Natural killer cell (primary cell): Measurements from ENCODE around the gene LYRM9. TPM values are rescaled to one million over a fixed set of nuclear protein-coding genes. Genes with fewer than 3 reads are reported as not detected.
"Not testable (repeated sequence)": the region's sequence is repeated elsewhere in the genome, so short reads cannot be mapped to it uniquely, and the experiment has no call there.

ENCODE experiments used
- ATAC-seq, 3 donors: fragments of 150-1000 bp in 2 of 3; fragments of 200-7000 bp in 1 of 3; cut with Tn5 transposase; 1 replicate in 1 of 3; 2 replicates in 2 of 3; pipeline ENCODE4 v1.10.0; 2021; ENCODE audit warnings: mild to moderate bottlenecking in 2 of 3, moderate library complexity in 2 of 3
- DNase-seq, 2 donors: peaks; one replicate each; pipeline versions ENCODE4 v3.0.0 to v3.0.0-alpha.2; 2013 to 2021; ENCODE audit warnings: mixed read lengths in 1 of 2
- H3K27ac ChIP-seq: one replicate; pipeline ENCODE4 v1.5.1; 2013; ENCODE audit warnings: mild to moderate bottlenecking, low read length
- H3K27me3 ChIP-seq: one replicate; pipeline ENCODE4 v1.6.1; 2013; ENCODE audit warnings: low read length; ENCODE audit not compliant: control insufficient read depth, insufficient read depth
- H3K36me3 ChIP-seq: one replicate; pipeline ENCODE4 v1.6.1; 2013; ENCODE audit warnings: low read length; ENCODE audit not compliant: control insufficient read depth, insufficient read depth
- H3K4me1 ChIP-seq: one replicate; pipeline ENCODE4 v1.6.1; 2013; ENCODE audit warnings: low read length; ENCODE audit not compliant: control insufficient read depth, insufficient read depth
- H3K4me3 ChIP-seq: one replicate; pipeline ENCODE4 v1.5.1; 2013; ENCODE audit warnings: low read length
- H3K9me3 ChIP-seq: one replicate; pipeline ENCODE4 v1.6.1; 2013; ENCODE audit warnings: low read length; ENCODE audit not compliant: control insufficient read depth, insufficient read depth
- H3K27ac Mint-ChIP-seq, 2 donors: one replicate each; pipeline ENCODE4 v1.8.0; 2022; ENCODE audit warnings: mild to moderate bottlenecking in 2 of 2, mixed read lengths in 2 of 2, moderate library complexity in 1 of 2
- H3K27me3 Mint-ChIP-seq, 2 donors: one replicate each; pipeline ENCODE4 v1.8.0; 2022; ENCODE audit warnings: low read depth in 2 of 2, mixed read lengths in 2 of 2
- H3K36me3 Mint-ChIP-seq: one replicate; pipeline ENCODE4 v1.8.0; 2022; ENCODE audit warnings: mixed read lengths
- H3K4me1 Mint-ChIP-seq, 2 donors: one replicate each; pipeline ENCODE4 v1.8.0; 2022; ENCODE audit warnings: mixed read lengths in 2 of 2
- H3K4me3 Mint-ChIP-seq: one replicate; pipeline ENCODE4 v1.8.0; 2022; ENCODE audit warnings: mild to moderate bottlenecking, moderate library complexity, mixed read lengths
- H3K9me3 Mint-ChIP-seq, 2 donors: one replicate each; pipeline ENCODE4 v1.8.0; 2022; ENCODE audit warnings: mixed read lengths in 2 of 2
- CTCF ChIP-seq: fragments of 200-600 bp; IDR thresholded peaks from one replicate; pipeline ENCODE4 v1.8.0; 2022; ENCODE audit warnings: antibody characterized with exemption
- WGBS: methylation state at CpG from one replicate; pipeline ENCODE4 v1.1.7; 2013; ENCODE audit warnings: missing lambda C conversion rate; ENCODE audit not compliant: insufficient coverage; 5-methylcytosine and 5-hydroxymethylcytosine counted together
- intact Hi-C: fragments of 100-400 bp; cut with micrococcal nuclease; formaldehyde crosslinking; loops from one replicate; pipeline ENCODE4 v1.14.2; 2022
- total RNA-seq, 4 donors: library from RNA; stranded (reverse); fragments of 120-200 nt in 1 of 4; gene quantifications; one replicate each; pipeline versions ENCODE4 v1.2.3 to v1.2.4, GENCODE V29; 2013 to 2022

Gene LYRM9
- total RNA-seq, 3 donors from 2014 or later (not counting 1 experiment from before 2014, with no cell fraction given), result 7.8 to 13.0 (median 9.3) TPM

DNA sequence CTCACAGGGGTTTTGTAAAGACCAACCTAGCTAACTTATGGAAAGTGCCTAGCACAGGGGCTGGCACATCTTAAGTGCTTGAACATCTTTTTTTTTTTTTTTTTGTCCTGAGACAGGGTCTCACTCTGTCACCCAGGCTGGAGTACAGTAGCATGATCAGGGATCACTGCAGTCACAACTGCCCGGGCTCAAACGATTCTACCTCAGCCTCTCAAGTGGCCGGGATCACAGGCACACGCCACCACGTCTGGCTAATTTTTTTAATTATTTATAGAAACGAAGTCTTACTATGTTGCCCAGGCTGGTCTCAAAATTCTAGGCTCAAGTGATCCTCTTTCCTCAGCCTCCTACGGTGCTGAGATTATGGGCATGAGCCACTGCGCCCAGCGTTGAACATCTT, 1.3 kb downstream of the LYRM9 start:
- no peak overlapping the region for H3K4me3 Mint-ChIP-seq
- Histone ChIP-seq H3K27ac (no peak overlapping the region), H3K27me3 (no peaks in the 10 kb centered on the region), H3K4me3 (no peak overlapping the region), H3K36me3 (no peaks in the 10 kb centered on the region), H3K4me1 (peaks cover 3% of the 10 kb centered on the region), H3K9me3 (no peaks in the 10 kb centered on the region)
- DNase-seq (no peak), ATAC-seq (no peak)
- 95% methylated on average over 9 of the region's 9 CpGs for WGBS
- H3K27me3 Mint-ChIP-seq, result peaks cover 7 to 30% of the 10 kb centered on the region in 2 donors
- H3K4me1 Mint-ChIP-seq, result peaks cover 11 to 20% of the 10 kb centered on the region in 2 donors
- H3K27ac Mint-ChIP-seq, result no peak overlapping the region
- H3K36me3 Mint-ChIP-seq, result no peaks in the 10 kb centered on the region
- intact Hi-C loops, result no loop called here
- no peaks in the 10 kb centered on the region for H3K9me3 Mint-ChIP-seq
- TF ChIP-seq CTCF, result no peak

DNA sequence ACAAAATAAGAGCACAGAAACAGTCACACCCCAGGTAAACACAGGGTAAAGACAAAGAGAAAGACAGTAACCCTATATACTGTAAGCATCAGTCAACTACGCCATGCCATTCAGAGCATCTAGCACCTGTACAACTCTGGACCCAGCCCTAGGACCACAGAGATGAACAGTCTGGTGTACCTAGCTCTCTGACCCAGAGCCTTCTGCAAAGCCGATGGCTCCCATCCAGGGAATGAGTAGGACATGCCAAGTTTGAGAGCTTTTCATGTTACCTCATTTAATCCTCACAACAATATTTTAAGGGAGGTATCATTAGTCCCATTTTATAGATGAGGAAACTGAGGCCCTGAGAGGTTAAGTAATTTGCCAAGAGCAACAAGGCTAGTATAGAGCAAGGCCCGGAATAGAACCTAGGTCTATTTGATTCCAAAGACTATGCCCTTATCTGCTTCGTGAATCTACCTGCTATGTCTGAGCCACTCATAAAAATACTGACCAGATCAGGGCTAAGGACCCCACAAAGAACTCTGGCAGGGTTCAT, 3.4 kb downstream of the LYRM9 start:
- ATAC-seq, result no peak
- no peak for DNase-seq
- intact Hi-C loops, result no loop called here
- H3K4me3 Mint-ChIP-seq, result no peak overlapping the region
- Histone ChIP-seq H3K36me3 (no peaks in the 10 kb centered on the region), H3K27ac (no peak overlapping the region), H3K27me3 (no peaks in the 10 kb centered on the region), H3K9me3 (no peaks in the 10 kb centered on the region), H3K4me1 (peaks cover 3% of the 10 kb centered on the region), H3K4me3 (no peak overlapping the region)
- no peak for TF ChIP-seq CTCF
- peaks cover 11 to 20% of the 10 kb centered on the region in 2 donors for H3K4me1 Mint-ChIP-seq
- no peak overlapping the region for H3K27ac Mint-ChIP-seq
- peaks cover 2 to 10% of the 10 kb centered on the region in 2 donors for H3K27me3 Mint-ChIP-seq
- no peaks in the 10 kb centered on the region for H3K36me3 Mint-ChIP-seq
- no peaks in the 10 kb centered on the region for H3K9me3 Mint-ChIP-seq
- WGBS, result 96% methylated on average over 4 of the region's 4 CpGs

DNA sequence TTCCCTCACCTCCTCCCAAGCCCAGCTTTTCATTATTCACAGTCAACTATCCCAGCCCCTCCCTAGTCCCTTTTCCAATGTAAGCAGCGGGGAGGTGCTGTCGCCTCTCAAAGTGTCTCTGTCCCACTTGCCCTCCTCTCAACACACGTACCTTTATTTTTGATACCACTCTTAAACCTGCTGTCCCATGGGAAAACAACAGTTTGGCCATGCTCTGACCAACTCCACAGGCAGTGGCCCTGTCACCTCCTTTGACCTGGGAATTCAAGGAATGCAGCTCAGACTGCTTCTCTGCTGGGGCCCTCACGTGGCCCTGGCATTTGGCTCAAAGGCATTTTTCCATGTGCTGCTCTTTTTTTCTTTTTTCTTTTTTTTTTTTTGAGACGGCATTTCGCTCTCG, 4.2 kb downstream of the LYRM9 start:
- Mint-ChIP-seq H3K9me3 (no peaks in the 10 kb centered on the region), H3K27ac (no peak overlapping the region), H3K27me3 (peaks cover 0 to 1% of the 10 kb centered on the region in 2 donors), H3K4me1 (peaks cover 7 to 19% of the 10 kb centered on the region in 2 donors), H3K4me3 (no peak overlapping the region), H3K36me3 (no peaks in the 10 kb centered on the region)
- peaks cover 3% of the 10 kb centered on the region for H3K4me1 ChIP-seq
- H3K36me3 ChIP-seq, result no peaks in the 10 kb centered on the region
- DNase-seq (no peak), ATAC-seq (no peak)
- H3K27ac ChIP-seq, result no peak overlapping the region
- H3K4me3 ChIP-seq, result no peak overlapping the region
- no peaks in the 10 kb centered on the region for H3K9me3 ChIP-seq
- intact Hi-C loops, result no loop called here
- no peaks in the 10 kb centered on the region for H3K27me3 ChIP-seq
- no peak for TF ChIP-seq CTCF
- WGBS, result 88% methylated on average over 7 of the region's 7 CpGs

- Histone ChIP-seq H3K27me3 (no peaks in the 10 kb centered on the region), H3K4me1 (no peaks in the 10 kb centered on the region), H3K4me3 (no peak overlapping the region), H3K9me3 (no peaks in the 10 kb centered on the region), H3K36me3 (no peaks in the 10 kb centered on the region), H3K27ac (no peak overlapping the region)
- 34% methylated on average over 2 of the region's 2 CpGs for WGBS
- no peaks in the 10 kb centered on the region for H3K9me3 Mint-ChIP-seq
- intact Hi-C loops, result no loop called here
- DNase-seq (no peak), ATAC-seq (no peak)
- TF ChIP-seq CTCF, result no peak
- no peak overlapping the region for H3K4me3 Mint-ChIP-seq
- H3K27ac Mint-ChIP-seq, result no peak overlapping the region
- H3K27me3 Mint-ChIP-seq, result no peaks in the 10 kb centered on the region
- H3K4me1 Mint-ChIP-seq, result peaks cover 0 to 12% of the 10 kb centered on the region in 2 donors
- H3K36me3 Mint-ChIP-seq, result no peaks in the 10 kb centered on the region
These were observed 5.1 kb downstream of the LYRM9 start for GRCh38 chr17:27888067-27888466.

DNA sequence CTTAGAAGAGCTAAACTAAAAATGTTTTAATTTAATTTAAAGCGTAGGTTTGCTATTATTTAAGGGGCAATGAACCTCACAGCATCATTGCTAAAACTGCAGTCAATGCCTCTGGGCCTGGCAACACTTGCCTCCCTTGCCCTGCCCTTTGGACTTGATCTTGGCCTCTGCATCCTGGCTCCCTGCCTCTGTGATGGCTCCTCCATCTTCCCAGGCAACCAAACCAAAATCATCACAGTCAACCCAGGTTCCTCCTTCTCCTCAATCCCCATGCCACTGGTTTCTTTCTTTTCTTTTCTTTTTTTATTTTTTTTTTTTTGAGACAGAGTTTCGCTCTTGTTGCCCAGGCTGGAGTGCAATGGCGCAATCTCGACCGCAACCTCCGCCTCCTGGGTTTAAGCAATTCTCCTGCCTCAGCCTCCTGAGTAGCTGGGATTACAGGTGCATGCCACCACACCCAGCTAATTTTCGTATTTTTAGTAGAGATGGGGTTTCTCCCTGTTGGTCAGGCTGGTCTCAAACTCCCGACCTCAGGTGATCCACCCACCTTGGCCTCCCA, 6.7 kb downstream of the LYRM9 start:
- WGBS, result 93% methylated on average over 8 of the region's 8 CpGs
- H3K27me3 Mint-ChIP-seq, H3K27ac Mint-ChIP-seq, H3K4me3 Mint-ChIP-seq, intact Hi-C loops, H3K9me3 ChIP-seq, H3K27ac ChIP-seq, ATAC-seq, H3K36me3 Mint-ChIP-seq, H3K9me3 Mint-ChIP-seq, H3K4me1 Mint-ChIP-seq, H3K4me1 ChIP-seq, H3K4me3 ChIP-seq, H3K36me3 ChIP-seq, H3K27me3 ChIP-seq, DNase-seq: not testable (repeated sequence)
